Keratinocyte (primary cell): Measurements from ENCODE around the gene ABLIM2. TPM values are rescaled to one million over a fixed set of nuclear protein-coding genes. Genes with fewer than 3 reads are reported as not detected.

Experiments used
- DNase-seq: peaks from one replicate; pipeline ENCODE4 v3.0.0-alpha.2; 2011; ENCODE audit warnings: low read depth, missing footprints, low spot score
- FAIRE-seq: peaks from 2 replicates; lab custom pipeline; 2011; peaks lifted over from hg19 to GRCh38; lab: Jason Lieb, UNC
- H2AFZ ChIP-seq: 2 replicates; pipeline ENCODE4 v1.6.0; 2012; ENCODE audit warnings: low read length, control low read depth, inconsistent platforms; ENCODE audit not compliant: control insufficient read depth
- H3K27ac ChIP-seq: 2 replicates; pipeline ENCODE4 v1.5.1; 2011; ENCODE audit warnings: low read length; ENCODE audit not compliant: control insufficient read depth, insufficient read depth
- H3K27me3 ChIP-seq: 3 replicates; pipeline ENCODE4 v1.6.0; 2011; ENCODE audit warnings: low read length; ENCODE audit not compliant: control insufficient read depth, insufficient read depth; ENCODE audit errors: extremely low read depth
- H3K36me3 ChIP-seq, 2 experiments: 2 replicates in 1 of 2; 3 replicates in 1 of 2; pipeline ENCODE4 v1.5.1; 2011; ENCODE audit warnings: low read length in 2 of 2, mild to moderate bottlenecking in 1 of 2; ENCODE audit not compliant: control insufficient read depth in 2 of 2, insufficient read depth in 2 of 2; ENCODE audit errors: extremely low read depth in 1 of 2
- H3K4me1 ChIP-seq: 3 replicates; pipeline ENCODE4 v1.5.1; 2011; ENCODE audit warnings: low read length; ENCODE audit not compliant: control insufficient read depth, insufficient read depth; ENCODE audit errors: extremely low read depth
- H3K4me2 ChIP-seq: 3 replicates; pipeline ENCODE4 v1.6.0; 2011; ENCODE audit warnings: low read depth, low read length; ENCODE audit not compliant: control insufficient read depth, insufficient read depth; ENCODE audit errors: extremely low read depth
- H3K4me3 ChIP-seq, 3 experiments: fragments of 200-600 bp in 1 of 3; sonication (generic) in 1 of 3; 2 replicates in 2 of 3; 3 replicates in 1 of 3; pipeline ENCODE4 v1.5.1; 2011 to 2016; ENCODE audit warnings: low read length in 3 of 3, mild to moderate bottlenecking in 3 of 3, control low read depth in 2 of 3, inconsistent platforms in 1 of 3, low read depth in 1 of 3, mixed read lengths in 1 of 3, mixed run types in 1 of 3, moderate library complexity in 1 of 3; ENCODE audit not compliant: control insufficient read depth in 2 of 3, insufficient read depth in 2 of 3; ENCODE audit errors: extremely low read depth in 1 of 3
- H3K79me2 ChIP-seq: 2 replicates; pipeline ENCODE4 v1.6.0; 2012; ENCODE audit warnings: low read length; ENCODE audit not compliant: control insufficient read depth, insufficient read depth
- H3K9ac ChIP-seq: 3 replicates; pipeline ENCODE4 v1.6.0; 2011; ENCODE audit warnings: low read length; ENCODE audit not compliant: control insufficient read depth, insufficient read depth; ENCODE audit errors: extremely low read depth
- H3K9me1 ChIP-seq: 3 replicates; pipeline ENCODE4 v1.6.0; 2011; ENCODE audit warnings: low read length; ENCODE audit not compliant: control insufficient read depth, insufficient read depth; ENCODE audit errors: extremely low read depth
- H3K9me3 ChIP-seq: 2 replicates; pipeline ENCODE4 v1.5.1; 2012; ENCODE audit warnings: low read depth, low read length; ENCODE audit not compliant: control insufficient read depth
- H4K20me1 ChIP-seq: 3 replicates; pipeline ENCODE4 v1.6.0; 2011; ENCODE audit warnings: low read length; ENCODE audit not compliant: control insufficient read depth, insufficient read depth; ENCODE audit errors: extremely low read depth
- EZH2 ChIP-seq: IDR thresholded peaks from one replicate; pipeline ENCODE4 v1.6.1; 2012; ENCODE audit warnings: inconsistent platforms, mild to moderate bottlenecking, low read length, moderate library complexity
- dilution Hi-C: fragments of 300-500 bp; cut with MboI; formaldehyde crosslinking; loops from one replicate; pipeline ENCODE4 v1.7.0; 2020; ENCODE audit warnings: low sequenced_read_pairs; ENCODE audit not compliant: extremely low pct_ligation_motif_present
- polyA plus RNA-seq, 5 experiments: library from polyadenylated mRNA; depleted of rRNA in 3 of 5; stranded (reverse) in 3 of 5; stranded (forward) in 1 of 5; unstranded in 1 of 5; fragments of >200 nt; gene quantifications; 1 replicate in 1 of 5; 2 replicates in 3 of 5; 3 replicates in 1 of 5; pipeline versions ENCODE4 v1.2.1 to v1.2.3, GENCODE V29; 2011 to 2012; ENCODE audit warnings: missing spikeins in 2 of 5, low read depth in 1 of 5, low replicate concordance in 1 of 5
- TF ChIP-seq, protein P1 (sequence below), 3 experiments: IDR thresholded peaks in 1 of 3; conservative IDR thresholded peaks in 1 of 3; optimal IDR thresholded peaks in 1 of 3; 2 replicates in 2 of 3; 3 replicates in 1 of 3; pipeline versions ENCODE3 to v1.5.1; 2011; ENCODE audit warnings: low read length in 3 of 3, mild to moderate bottlenecking in 3 of 3, moderate library complexity in 2 of 3, control low read depth in 1 of 3, inconsistent platforms in 1 of 3; ENCODE audit not compliant: insufficient read depth in 2 of 3; ENCODE audit errors: extremely low read depth in 1 of 3

ABLIM2 gene
- polyA plus RNA-seq, 1 donor (not counting 4 experiments of a cell fraction or from before 2014, with no cell fraction given): 0.94 TPM

DNA sequence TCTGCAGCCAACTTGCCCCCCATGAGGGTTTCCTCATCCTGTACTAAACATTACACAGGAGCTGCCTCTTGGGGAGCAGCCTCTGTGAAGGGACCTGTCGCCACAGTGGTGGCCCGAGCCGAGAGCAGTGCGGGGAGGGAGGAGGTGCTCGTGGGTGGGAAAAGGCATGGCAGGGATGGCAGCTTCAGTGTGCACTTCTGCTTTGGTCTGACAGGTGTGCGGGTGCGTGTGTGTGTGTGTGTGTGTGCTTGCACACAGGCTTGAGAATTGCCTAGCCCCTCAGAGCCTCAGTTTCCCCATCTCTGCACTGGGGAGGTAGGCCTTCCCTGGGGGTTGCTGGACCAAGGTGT, 44.4 kb upstream of the ABLIM2 start:
- DNase-seq (no peak), FAIRE-seq (no peak)
- no peaks in the 10 kb centered on the region for H4K20me1 ChIP-seq
- no peak overlapping the region for H3K9ac ChIP-seq
- H3K79me2 ChIP-seq: peaks cover 64% of the 10 kb centered on the region
- no peaks in the 10 kb centered on the region for H3K9me3 ChIP-seq
- H3K27ac ChIP-seq: no peak overlapping the region
- H3K9me1 ChIP-seq: no peaks in the 10 kb centered on the region
- no peaks in the 10 kb centered on the region for H3K27me3 ChIP-seq
- H3K4me3 ChIP-seq: no peak overlapping the region
- dilution Hi-C loops: no loop called here
- peaks cover 9 to 17% of the 10 kb centered on the region in 2 experiments for H3K36me3 ChIP-seq
- H3K4me2 ChIP-seq: no peak overlapping the region
- H3K4me1 ChIP-seq: peaks cover 53% of the 10 kb centered on the region
- H2AFZ ChIP-seq: no peak overlapping the region
- TF ChIP-seq EZH2: no peak
- TF ChIP-seq, protein P1, sequence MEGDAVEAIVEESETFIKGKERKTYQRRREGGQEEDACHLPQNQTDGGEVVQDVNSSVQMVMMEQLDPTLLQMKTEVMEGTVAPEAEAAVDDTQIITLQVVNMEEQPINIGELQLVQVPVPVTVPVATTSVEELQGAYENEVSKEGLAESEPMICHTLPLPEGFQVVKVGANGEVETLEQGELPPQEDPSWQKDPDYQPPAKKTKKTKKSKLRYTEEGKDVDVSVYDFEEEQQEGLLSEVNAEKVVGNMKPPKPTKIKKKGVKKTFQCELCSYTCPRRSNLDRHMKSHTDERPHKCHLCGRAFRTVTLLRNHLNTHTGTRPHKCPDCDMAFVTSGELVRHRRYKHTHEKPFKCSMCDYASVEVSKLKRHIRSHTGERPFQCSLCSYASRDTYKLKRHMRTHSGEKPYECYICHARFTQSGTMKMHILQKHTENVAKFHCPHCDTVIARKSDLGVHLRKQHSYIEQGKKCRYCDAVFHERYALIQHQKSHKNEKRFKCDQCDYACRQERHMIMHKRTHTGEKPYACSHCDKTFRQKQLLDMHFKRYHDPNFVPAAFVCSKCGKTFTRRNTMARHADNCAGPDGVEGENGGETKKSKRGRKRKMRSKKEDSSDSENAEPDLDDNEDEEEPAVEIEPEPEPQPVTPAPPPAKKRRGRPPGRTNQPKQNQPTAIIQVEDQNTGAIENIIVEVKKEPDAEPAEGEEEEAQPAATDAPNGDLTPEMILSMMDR (optimal IDR thresholded peaks at IDR 0.05 in 1 of 3, IDR thresholded peaks at IDR 0.05 in 1 of 3, conservative IDR thresholded peaks at IDR 0.05 in 1 of 3; ENCODE audit: extremely low read depth in 1 of 3, insufficient read depth in 2 of 3, low read length in 3 of 3): no peak

- DNase-seq (no peak), FAIRE-seq (no peak)
- no peak overlapping the region for H3K4me3 ChIP-seq
- no peaks in the 10 kb centered on the region for H3K9me1 ChIP-seq
- H3K27ac ChIP-seq: no peak overlapping the region
- TF ChIP-seq, protein P1 (optimal IDR thresholded peaks at IDR 0.05 in 1 of 3, IDR thresholded peaks at IDR 0.05 in 1 of 3, conservative IDR thresholded peaks at IDR 0.05 in 1 of 3; ENCODE audit: extremely low read depth in 1 of 3, insufficient read depth in 2 of 3, low read length in 3 of 3): no peak
- TF ChIP-seq EZH2: no peak
- no peak overlapping the region for H3K4me2 ChIP-seq
- H2AFZ ChIP-seq: no peak overlapping the region
- no peaks in the 10 kb centered on the region for H4K20me1 ChIP-seq
- peaks cover 7 to 11% of the 10 kb centered on the region in 2 experiments for H3K36me3 ChIP-seq
- H3K9me3 ChIP-seq: no peaks in the 10 kb centered on the region
- H3K27me3 ChIP-seq: no peaks in the 10 kb centered on the region
- peaks cover 58% of the 10 kb centered on the region for H3K79me2 ChIP-seq
- dilution Hi-C loops: no loop called here
- no peak overlapping the region for H3K9ac ChIP-seq
- H3K4me1 ChIP-seq: peaks cover 57% of the 10 kb centered on the region
Observed at GRCh38 chr4:8202108-8203051, 43.8 kb upstream of the ABLIM2 start.
